ENCODE measurements around the gene CD34.
A peak's percentile ranks its signal among the peaks of the same experiment; 100 is the strongest.
"Not testable (repeated sequence)": the region's sequence is repeated elsewhere in the genome, so short reads cannot be mapped to it uniquely, and the experiment has no call there.

Gene CD34

GRCh38 chr1:207896547-207896946, 14.4 kb downstream of the CD34 start:
- DNase-seq: no peak

DNA sequence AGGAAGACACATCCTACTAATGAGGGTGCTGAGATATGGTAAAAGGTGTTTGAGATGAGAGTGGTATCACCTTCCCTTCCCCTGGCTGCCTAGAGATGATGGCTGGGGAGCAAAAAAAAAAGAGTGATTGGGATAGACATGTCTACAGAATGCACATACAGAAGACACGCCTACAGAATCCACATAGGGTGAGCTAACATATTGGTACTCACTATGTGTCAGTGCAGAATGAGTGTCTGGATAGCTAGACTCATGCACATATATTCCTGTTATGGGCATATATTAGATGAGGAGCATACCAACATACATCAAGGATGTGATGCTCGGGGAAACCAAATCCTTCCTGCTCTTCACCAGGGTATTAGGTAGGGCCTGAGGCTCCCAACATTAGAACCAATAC, 16.2 kb downstream of the CD34 start:
- DNase-seq: no peak

- peak; percentile 45 for DNase-seq
These were observed 17.0 kb downstream of the CD34 start for GRCh38 chr1:207893737-207894582.

DNA sequence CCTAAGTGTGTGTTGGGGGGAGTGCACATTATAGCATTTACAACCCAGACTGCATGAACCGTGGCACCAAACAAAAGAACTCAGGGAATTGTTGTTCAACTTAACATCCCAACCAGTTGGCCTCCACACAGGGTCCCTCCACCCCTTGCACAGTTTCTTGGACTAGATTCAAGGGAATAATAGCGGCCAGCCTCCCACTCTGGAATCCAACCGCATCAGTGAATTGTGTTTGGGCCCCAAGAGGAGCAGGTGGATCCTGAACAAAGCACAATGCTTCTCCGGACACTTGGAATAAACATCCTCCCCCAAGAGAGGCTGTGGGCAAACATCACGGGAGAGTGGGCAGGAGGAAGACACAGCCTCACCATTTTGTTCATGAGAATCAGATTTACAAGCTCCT, 18.2 kb downstream of the CD34 start:
- no peak for DNase-seq

- no peak for DNase-seq
These were observed 19.8 kb downstream of the CD34 start for GRCh38 chr1:207891148-207891547.

DNA sequence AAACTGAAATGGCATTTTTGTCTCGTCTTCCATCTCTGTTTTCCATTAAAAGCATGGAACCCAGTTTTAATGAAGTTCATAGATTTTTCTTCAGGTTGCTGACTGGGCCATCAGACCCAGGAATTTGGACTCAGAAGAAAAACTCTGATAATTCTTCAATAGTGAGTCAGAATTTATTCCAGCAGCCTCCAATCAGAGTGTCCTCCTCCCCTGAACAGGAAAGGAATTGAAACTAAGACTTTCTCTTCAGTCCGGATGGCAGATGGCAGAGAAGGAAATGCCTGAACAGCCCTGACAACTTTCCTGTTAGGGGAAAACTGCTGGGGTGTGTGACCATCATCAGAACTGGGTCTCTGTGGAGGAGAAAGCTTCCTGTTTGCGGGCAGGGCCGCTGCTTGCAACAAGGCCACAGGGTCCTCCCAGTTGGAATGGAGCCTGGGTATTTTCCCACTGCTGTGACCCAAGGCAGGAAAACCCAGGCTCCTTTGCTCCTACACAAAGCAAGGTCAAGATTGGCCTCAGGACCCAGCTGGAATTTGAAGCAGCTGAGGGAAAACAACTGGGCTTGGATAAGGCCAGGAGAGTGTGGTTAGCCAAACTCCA, 20.7 kb downstream of the CD34 start:
- DNase-seq: no peak

DNA sequence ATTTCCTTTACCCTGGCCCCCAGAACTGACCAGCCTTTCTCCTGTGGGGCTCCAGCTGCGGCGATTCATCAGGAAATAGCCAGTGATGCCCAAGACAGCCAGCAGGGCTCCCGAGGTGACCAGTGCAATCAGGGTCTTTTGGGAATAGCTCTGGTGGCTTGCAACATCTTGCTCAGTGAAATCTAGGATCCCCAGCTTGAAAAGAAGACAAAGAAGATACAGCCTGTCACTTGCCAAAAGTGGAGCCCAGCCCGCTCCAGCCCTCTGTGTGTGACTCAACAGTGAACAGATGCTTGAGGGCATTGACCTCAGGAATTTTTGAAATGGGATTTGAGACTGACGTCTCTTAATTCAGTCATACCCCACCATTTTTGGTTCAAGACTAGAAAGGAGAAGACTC, 22.3 kb downstream of the CD34 start:
- no peak for DNase-seq

DNA sequence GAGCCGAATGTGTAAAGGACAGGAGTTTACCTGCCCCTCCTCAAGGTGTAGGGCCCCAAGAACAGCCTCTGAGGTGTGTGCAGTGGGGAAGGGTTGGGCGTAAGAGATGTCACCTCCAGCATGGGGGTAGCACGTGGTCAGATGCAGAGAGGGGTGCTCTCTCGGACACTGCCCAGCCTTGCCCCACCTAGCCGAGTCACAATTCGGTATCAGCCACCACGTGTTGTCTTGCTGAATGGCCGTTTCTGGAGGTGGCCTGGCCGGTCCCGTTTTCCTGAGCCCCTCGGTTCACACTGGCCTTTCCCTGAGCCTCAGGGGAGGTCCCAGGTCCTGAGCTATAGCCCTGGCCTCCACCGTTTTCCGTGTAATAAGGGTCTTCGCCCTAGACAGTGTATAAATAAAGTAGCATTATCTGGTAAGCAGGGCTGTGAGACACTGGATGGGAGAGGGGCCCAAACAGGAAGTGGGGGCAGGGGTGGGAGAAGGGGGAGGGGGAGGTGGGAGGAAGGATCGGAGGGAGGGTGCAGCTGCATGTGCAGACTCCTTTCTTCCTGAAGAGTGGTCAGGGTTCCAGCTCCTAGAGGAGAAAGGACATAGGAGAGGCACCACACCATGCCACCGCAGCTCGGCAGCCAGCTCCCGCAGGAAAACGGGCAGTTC, 23.3 kb downstream of the CD34 start:
- no peak for DNase-seq

DNA sequence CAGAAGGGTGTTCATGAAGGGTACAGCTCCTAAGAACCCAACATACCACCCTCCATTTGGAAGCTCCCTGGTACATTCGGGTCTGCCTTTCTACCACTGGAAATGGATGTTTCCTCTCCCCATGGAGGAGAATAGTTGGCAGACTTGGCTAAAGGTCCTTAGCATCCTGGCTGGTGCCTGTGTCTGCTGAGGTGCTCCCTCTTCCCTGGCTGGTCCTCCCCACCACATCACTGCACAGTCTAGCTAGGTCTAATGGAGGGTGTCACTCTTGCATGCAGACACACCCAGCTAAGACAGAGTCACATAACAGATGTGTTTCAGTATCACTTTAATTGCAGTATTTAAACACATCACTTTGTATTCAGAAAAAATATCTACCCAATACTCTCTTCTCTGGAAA, 24.7 kb downstream of the CD34 start:
- no peak for DNase-seq

- peak; percentile 85 for DNase-seq
These were observed 25.5 kb downstream of the CD34 start for GRCh38 chr1:207885129-207886032.

DNA sequence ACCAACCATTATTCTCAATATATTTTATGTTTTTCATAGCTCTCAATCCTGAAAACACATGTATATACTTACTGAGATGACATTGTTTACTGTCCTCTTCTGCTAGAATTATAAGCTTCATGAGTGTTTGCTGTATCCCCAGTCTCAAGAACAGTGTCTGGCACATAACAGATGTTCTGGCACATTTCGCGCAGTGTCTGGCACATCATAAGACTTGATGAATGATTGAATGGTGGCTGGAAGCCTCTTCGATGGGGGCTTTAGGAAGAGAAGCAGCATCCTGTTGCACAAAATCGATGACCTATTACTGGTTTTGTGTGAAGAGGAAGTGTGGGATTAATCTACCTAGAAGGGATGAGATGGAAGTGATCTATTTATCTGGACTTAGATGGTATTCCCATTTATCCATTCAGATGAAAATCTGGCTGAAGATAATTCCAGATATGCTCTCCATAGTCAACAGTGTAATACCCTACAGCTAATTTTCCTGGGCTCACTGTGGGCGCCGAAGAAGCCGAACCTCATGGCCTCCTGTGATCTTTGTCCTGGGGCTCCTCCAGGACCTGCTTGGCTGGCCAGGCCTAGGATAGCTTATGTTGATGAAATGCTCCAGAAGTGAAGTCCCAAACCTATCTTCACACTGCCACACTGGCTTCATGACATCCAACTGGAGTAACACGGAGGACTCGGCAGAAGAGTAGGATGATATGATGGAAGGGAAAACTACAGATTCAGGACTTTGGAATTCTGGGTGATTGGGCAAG, 26.5 kb downstream of the CD34 start:
- DNase-seq: no peak

DNA sequence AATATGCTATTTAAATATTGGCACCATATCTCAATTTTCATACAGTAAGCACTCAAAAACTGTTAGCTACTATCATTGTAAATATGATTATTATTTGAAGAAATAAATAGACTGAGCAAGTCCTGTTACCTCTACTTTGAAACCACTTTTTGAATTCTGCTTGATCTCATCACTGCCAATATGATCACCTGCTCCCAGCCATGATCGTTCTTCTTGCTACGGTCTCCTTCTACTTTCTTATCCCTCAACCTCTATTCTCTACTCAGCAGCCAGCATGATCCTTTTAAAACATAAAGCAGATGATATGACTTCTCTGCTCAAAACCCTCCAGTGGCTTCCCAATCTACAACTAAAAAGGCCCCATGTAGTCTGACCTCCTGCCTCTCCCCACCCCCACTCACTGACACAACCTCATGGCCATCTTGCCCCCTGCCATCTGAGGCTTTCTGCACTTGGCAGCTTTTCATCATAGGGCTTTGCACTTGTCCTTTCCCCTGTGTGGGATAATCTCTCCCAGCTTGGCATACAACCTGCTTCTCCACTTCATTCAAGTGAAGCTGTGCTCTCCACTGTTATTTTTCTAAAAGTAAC, 27.2 kb downstream of the CD34 start:
- no peak for DNase-seq

DNA sequence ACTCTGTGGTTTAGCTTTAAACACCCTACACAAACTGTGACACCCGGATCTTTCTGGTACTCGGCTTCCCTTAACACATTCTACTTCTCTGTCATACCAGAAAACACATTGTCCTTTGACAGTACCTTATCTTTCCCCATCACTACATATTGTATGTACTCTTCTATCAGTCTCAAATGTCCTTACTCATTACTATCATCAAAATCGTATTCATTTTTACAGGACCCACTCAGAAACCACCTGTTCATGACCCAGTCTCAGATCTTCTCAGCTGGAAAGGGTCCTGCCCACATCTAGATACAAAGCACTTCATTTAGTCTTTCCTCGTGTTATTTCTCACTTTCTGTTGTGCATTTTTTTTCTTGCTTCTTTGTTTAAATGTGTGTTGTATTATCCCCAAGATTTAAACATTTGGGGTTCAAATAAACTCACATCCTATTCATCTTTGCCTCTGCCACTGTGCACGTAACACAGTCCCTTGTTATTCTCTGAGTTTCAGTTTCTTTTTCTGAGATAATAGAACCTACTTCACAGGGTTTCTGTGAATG, 27.7 kb downstream of the CD34 start:
- DNase-seq: peak; percentile 38

DNA sequence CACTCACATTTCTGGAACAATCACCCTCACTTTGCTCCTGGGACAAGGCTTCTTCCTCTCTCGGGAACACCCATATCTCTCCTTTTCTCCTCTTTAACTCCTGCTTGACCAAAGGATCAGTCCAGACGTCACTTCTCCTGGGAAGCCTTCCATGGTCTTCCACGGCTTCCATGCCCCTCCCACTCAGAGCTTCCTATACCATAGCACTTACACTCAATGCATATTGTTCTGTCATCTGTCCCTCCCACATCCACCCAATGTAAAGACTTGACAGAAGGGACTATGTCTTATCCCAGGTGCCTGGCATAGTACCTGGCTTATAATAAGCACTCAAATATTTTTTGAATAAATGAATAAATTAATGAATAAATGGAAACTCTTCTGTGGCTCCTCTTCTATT, 28.2 kb downstream of the CD34 start:
- DNase-seq: no peak

DNA sequence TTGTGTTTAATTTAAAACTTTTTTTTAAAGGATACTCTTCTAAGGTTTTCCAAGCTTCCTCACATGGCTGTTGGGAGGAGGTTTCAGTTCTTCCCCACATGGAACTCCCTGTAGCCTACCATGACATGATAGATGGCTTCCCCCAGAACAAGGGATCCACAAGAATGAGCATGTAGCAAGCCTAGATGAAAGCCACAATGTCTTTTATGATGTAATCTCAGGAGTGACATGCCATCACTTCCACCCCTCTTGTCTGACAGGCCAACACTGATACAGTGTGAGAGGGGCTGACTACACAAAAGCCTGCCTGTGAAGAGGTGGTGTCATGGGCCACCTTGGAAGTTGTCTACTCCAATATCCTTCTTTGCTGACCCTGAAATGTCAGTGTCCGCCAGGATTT, 32.0 kb downstream of the CD34 start:
- DNase-seq: peak; percentile 54

DNA sequence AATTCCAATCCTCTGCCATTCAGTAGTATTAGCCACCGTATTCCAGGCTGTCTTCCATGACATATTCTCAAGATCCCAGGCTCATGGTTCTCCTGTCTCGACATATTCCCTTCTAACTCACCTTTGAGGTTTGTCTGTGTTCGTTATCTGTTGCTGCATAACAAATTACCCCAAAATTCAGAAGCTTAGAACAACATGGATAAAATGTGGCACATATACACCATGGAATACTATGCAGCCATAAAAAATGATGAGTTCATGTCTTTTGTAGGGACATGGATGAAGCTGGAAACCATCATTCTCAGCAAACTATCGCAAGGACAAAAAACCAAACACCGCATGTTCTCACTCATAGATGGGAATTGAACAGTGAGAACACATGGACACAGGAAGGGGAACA, 33.0 kb downstream of the CD34 start:
- not testable (repeated sequence) for DNase-seq

DNA sequence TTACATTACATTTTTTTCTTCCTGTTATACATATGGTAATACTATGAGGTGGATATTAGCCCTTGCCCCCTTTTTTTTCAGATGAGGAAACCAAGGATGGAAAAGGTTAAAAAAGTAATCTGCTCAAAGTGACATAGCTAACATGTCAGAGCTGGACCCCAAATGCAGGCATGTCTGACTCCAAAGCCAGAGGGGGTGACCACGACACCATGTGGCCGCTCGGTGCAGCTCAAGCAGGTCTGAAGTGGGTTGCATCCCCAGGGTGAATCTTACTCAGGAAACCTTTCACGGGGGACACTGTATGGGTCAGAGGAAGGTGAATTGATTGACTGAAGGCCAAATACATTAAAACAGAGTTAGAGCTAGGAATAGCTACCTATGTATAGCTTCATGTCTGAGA, 34.8 kb downstream of the CD34 start:
- DNase-seq: peak; percentile 33

DNA sequence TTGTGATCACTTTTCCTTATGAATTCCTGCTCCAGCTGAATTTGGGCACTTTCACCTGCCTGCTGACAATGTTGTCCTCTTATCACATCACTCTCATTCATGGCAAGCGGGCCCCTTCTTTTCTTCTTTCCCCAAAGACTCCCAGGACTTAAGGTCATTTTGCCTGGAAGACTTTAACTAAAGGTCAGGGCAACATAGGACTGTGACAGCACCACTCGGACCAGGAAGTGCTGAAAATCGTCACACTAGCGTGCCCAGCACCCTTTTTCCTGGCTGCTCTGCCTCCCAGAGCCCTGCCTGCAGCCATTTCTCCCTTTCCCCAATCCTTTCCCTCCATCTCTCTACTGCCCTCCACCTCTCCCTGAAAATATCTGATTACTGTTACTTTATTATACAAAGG, 35.4 kb downstream of the CD34 start:
- DNase-seq: no peak

GRCh38 chr1:207873055-207873890, 37.7 kb downstream of the CD34 start:
- peak; percentile 99 for DNase-seq

DNA sequence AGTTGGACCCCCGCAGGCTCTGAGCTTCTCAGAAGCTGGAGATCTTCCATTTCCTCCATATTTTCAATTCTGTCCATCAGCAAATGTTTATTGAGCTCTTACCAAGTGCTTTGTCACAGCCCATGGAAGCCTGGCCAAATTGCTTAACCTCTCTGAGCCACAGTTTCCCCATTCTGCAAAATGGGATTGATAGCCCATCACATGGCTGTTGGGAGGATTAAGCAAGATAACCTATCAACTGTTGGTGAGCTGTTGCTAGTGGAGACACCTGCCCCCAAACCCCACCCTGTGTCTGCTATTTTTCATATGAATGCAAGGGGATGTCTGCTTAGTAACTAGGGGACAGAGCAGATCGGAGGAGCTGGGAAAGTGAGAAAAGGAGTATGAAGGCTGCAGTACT, 38.3 kb downstream of the CD34 start:
- DNase-seq: peak; percentile 91

Measured in OCI-M1 (cell line).